Neural cell (in vitro differentiated cells): ENCODE data around the gene FAM241A. TPM values are rescaled to one million over a fixed set of nuclear protein-coding genes. Genes with fewer than 3 reads are reported as not detected.

Source experiments
- H2AFZ ChIP-seq: fragments of 200-600, 300-800 bp; sonication (generic), shearing (Covaris generic); 2 replicates; pipeline ENCODE4 v1.6.0; 2014; ENCODE audit warnings: low read depth, mild to moderate bottlenecking, antibody characterized with exemption, low read length, moderate library complexity
- H3F3A ChIP-seq: fragments of 200-600 bp; shearing (Covaris generic); 2 replicates; pipeline ENCODE4 v1.6.1; 2016; ENCODE audit warnings: mild to moderate bottlenecking, moderate library complexity, mixed read lengths, antibody characterized with exemption, low read length; ENCODE audit not compliant: insufficient read depth, poor library complexity, severe bottlenecking
- H3K27ac ChIP-seq: fragments of 200-600, 300-800 bp; sonication (generic), shearing (Covaris generic); 2 replicates; pipeline ENCODE4 v1.5.1; 2014; ENCODE audit warnings: mild to moderate bottlenecking, low read length, moderate library complexity
- H3K27me3 ChIP-seq: fragments of 300-800, 200-600 bp; sonication (generic), shearing (Covaris generic); 2 replicates; pipeline ENCODE4 v1.6.0; 2014; ENCODE audit warnings: mild to moderate bottlenecking, low read depth, low read length, moderate library complexity; ENCODE audit not compliant: insufficient read depth
- H3K36me3 ChIP-seq: fragments of 300-800, 200-600 bp; sonication (generic), shearing (Covaris generic); 2 replicates; pipeline ENCODE4 v1.5.1; 2014; ENCODE audit warnings: mild to moderate bottlenecking, antibody characterized with exemption, low read length, moderate library complexity; ENCODE audit not compliant: insufficient read depth
- H3K4me2 ChIP-seq: fragments of 300-800, 200-600 bp; sonication (generic), shearing (Covaris generic); 2 replicates; pipeline ENCODE4 v1.6.0; 2014; ENCODE audit warnings: mild to moderate bottlenecking, low read length
- H3K4me3 ChIP-seq: fragments of 300-800, 200-600 bp; sonication (generic), shearing (Covaris generic); 2 replicates; pipeline ENCODE4 v1.5.1; 2014; ENCODE audit warnings: mild to moderate bottlenecking, low read length, moderate library complexity
- H3K79me2 ChIP-seq: fragments of 200-600 bp; shearing (Covaris generic); replicated peaks from 2 replicates; pipeline ENCODE4 v1.6.0; 2014; ENCODE audit warnings: mild to moderate bottlenecking, low read length, moderate library complexity; ENCODE audit not compliant: insufficient read depth
- H3K9ac ChIP-seq: fragments of 300-800, 200-600 bp; sonication (generic), shearing (Covaris generic); 2 replicates; pipeline ENCODE4 v1.6.1; 2016; ENCODE audit warnings: mild to moderate bottlenecking, low read length, mixed read lengths
- H3K9me2 ChIP-seq: fragments of 200-600 bp; shearing (Covaris generic); 2 replicates; pipeline ENCODE4 v1.6.1; 2016; ENCODE audit warnings: mild to moderate bottlenecking, low read length, mixed read lengths; ENCODE audit not compliant: insufficient read depth
- H3K9me3 ChIP-seq: fragments of 200-600, 300-800 bp; sonication (generic), shearing (Covaris generic); 2 replicates; pipeline ENCODE4 v1.6.1; 2016; ENCODE audit warnings: mild to moderate bottlenecking, mixed run types, low read length, moderate library complexity, mixed read lengths
- H4K20me1 ChIP-seq: fragments of 200-600 bp; shearing (Covaris generic); 2 replicates; pipeline ENCODE4 v1.6.1; 2016; ENCODE audit warnings: mild to moderate bottlenecking, mixed run types; ENCODE audit not compliant: insufficient read depth
- CTCF ChIP-seq: fragments of 450-650 bp; IDR thresholded peaks from 2 replicates; pipeline ENCODE4 v1.5.1; 2014; ENCODE audit warnings: antibody characterized with exemption, mild to moderate bottlenecking, moderate library complexity; ENCODE audit not compliant: poor library complexity, severe bottlenecking
- EP300 ChIP-seq: fragments of 450-650 bp; conservative IDR thresholded peaks from 2 replicates; pipeline ENCODE4 v1.6.1; 2014; ENCODE audit warnings: antibody characterized with exemption, mild to moderate bottlenecking, moderate library complexity; ENCODE audit not compliant: poor library complexity, severe bottlenecking
- EZH2 ChIP-seq: fragments of 200-600, 300-800 bp; shearing (Covaris generic), sonication (generic); IDR thresholded peaks from 2 replicates; pipeline ENCODE4 v1.6.1; 2014; ENCODE audit warnings: antibody characterized with exemption, low read length, borderline replicate concordance, mild to moderate bottlenecking; ENCODE audit not compliant: insufficient read depth, poor library complexity, severe bottlenecking
- MXI1 ChIP-seq: fragments of 450-650 bp; conservative IDR thresholded peaks from 2 replicates; pipeline ENCODE4 v1.6.1; 2014; ENCODE audit warnings: antibody characterized with exemption, mild to moderate bottlenecking; ENCODE audit not compliant: poor library complexity, severe bottlenecking
- POLR2AphosphoS5 ChIP-seq: IDR thresholded peaks from 2 replicates; pipeline ENCODE4 v1.6.1; 2012
- RAD21 ChIP-seq: fragments of 450-650 bp; conservative IDR thresholded peaks from 2 replicates; pipeline ENCODE4 v1.6.1; 2014; ENCODE audit warnings: antibody characterized with exemption, mild to moderate bottlenecking, moderate library complexity
- REST ChIP-seq: IDR thresholded peaks from 2 replicates; pipeline ENCODE4 v1.6.1; 2012; ENCODE audit warnings: borderline replicate concordance
- SMC3 ChIP-seq: fragments of 450-650 bp; conservative IDR thresholded peaks from 2 replicates; pipeline ENCODE4 v1.6.1; 2014; ENCODE audit warnings: antibody characterized with exemption, mild to moderate bottlenecking, moderate library complexity; ENCODE audit not compliant: poor library complexity
- TAF1 ChIP-seq: IDR thresholded peaks from 2 replicates; pipeline ENCODE4 v1.6.1; 2012; ENCODE audit warnings: low read depth
- polyA plus RNA-seq: library from polyadenylated mRNA; depleted of rRNA; stranded (reverse); fragments of >200 nt; gene quantifications from 2 replicates; pipeline ENCODE4 v1.2.3, GENCODE V29; 2014

The FAM241A gene
- polyA plus RNA-seq, 1 donor from 2014 or later: 0.59 TPM

GRCh38 chr4:112153211-112153791, 8.0 kb downstream of the FAM241A start:
- Histone ChIP-seq H3K36me3 (no peaks in the 10 kb centered on the region), H2AFZ (no peak overlapping the region), H3F3A (no peaks in the 10 kb centered on the region), H3K4me2 (no peak overlapping the region), H3K27ac (no peak overlapping the region), H4K20me1 (no peaks in the 10 kb centered on the region), H3K4me3 (no peak overlapping the region), H3K27me3 (peaks cover 5% of the 10 kb centered on the region), H3K9me2 (no peaks in the 10 kb centered on the region), H3K9me3 (no peaks in the 10 kb centered on the region), H3K79me2 (no peaks in the 10 kb centered on the region), H3K9ac (no peak overlapping the region)
- TF ChIP-seq SMC3 (no peak), CTCF (no peak), EZH2 (no peak), REST (no peak), RAD21 (no peak), MXI1 (no peak), TAF1 (no peak), POLR2AphosphoS5 (no peak), EP300 (no peak)

GRCh38 chr4:112156112-112156511, 10.9 kb downstream of the FAM241A start:
- Histone ChIP-seq H3K79me2 (no peaks in the 10 kb centered on the region), H3K9me3 (no peaks in the 10 kb centered on the region), H3K4me3 (no peak overlapping the region), H3F3A (no peaks in the 10 kb centered on the region), H3K36me3 (no peaks in the 10 kb centered on the region), H3K4me2 (no peak overlapping the region), H4K20me1 (no peaks in the 10 kb centered on the region), H2AFZ (no peak overlapping the region), H3K9ac (no peak overlapping the region), H3K9me2 (no peaks in the 10 kb centered on the region), H3K27ac (no peak overlapping the region), H3K27me3 (no peaks in the 10 kb centered on the region)
- TF ChIP-seq MXI1: no peak
- TF ChIP-seq EP300: no peak
- TF ChIP-seq SMC3: no peak
- TF ChIP-seq CTCF: no peak
- TF ChIP-seq REST: no peak
- no peak for TF ChIP-seq TAF1
- TF ChIP-seq EZH2: no peak
- TF ChIP-seq POLR2AphosphoS5: no peak
- no peak for TF ChIP-seq RAD21
